Stimulated activated CD8-positive, alpha-beta memory T cell treated with anti-CD3 and anti-CD28 coated beads, Interleukin-12 subunit alpha, Interleukin-12 subunit beta, amount 100 ng/mL, for 1 hour (primary cell): ENCODE data around the gene MMP14.
"Not testable (repeated sequence)": the region's sequence is repeated elsewhere in the genome, so short reads cannot be mapped to it uniquely, and the experiment has no call there.

Experiments
- DNase-seq: peaks from one replicate; pipeline ENCODE4 v3.0.0-alpha.2; 2020; ENCODE audit warnings: low read depth

MMP14 gene

DNA sequence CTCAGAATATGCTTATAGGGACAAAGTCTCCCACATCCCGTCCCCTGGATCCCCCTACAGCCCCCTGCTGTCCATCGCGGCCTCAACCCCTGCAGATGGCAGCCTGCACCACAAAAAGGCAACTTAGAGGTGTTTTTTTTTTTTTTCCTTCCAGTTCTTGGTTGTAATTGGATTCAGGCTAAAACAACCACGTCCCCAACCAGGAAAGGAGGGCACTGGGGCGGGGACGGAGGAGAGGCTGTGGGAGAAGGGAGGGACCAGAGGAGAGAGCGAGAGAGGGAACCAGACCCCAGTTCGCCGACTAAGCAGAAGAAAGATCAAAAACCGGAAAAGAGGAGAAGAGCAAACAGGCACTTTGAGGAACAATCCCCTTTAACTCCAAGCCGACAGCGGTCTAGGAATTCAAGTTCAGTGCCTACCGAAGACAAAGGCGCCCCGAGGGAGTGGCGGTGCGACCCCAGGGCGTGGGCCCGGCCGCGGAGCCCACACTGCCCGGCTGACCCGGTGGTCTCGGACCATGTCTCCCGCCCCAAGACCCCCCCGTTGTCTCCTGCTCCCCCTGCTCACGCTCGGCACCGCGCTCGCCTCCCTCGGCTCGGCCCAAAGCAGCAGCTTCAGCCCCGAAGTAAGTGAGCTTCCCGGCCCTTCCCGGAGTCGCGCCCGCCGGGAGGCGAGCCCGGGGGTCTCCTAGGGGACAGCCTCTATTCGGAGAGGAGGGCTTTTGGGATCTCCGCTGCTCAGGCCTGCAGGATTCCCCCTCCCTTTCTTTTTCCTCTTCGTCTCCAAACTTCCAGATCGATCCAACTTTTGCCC, at the start of gene MMP14:
Gene MMP14, plus strand, starts transcription at position 285 of the 813 bp plus-strand sequence. Its CDS starts 233 bp downstream, at position 518.
- DNase-seq: no peak

DNA sequence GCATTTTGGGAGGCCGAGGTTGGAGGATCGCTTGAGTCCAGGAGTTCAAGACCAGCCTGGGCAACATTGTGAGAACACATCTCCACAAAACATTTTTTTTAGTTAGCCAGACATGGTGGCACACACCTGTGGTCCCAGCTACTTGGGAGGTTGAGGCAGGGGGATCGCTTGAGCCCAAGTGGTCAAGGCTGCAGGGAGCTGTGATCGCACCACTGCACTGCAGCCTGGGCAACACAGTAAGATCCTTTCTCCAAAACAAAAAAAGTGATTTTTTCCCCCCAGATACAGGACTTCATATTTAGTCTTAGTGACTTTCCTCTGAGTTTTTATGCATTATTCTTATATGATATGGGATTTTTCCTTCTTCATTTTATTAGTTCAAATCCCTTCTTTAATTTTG, 49.7 kb upstream of the MMP14 start:
- DNase-seq: no peak

DNA sequence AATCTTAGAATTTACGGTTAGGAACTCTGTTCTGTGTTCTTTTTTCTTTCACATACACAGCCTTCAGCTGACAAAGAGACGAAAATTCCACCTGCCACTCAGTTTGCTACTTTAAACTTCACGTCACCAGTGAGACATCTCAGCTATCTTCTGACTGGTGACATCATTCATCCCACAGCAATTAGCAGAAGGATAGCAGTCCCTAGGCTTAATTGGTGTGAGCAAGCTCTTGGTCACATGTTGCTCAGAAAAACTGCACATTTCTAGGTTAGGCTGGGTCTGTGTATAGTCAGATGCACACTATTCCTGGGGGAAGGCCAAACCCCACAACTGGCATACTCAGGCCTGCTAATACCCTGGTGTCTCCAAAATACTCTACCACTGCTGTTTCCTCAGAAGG, 45.1 kb upstream of the MMP14 start:
- no peak for DNase-seq

DNA sequence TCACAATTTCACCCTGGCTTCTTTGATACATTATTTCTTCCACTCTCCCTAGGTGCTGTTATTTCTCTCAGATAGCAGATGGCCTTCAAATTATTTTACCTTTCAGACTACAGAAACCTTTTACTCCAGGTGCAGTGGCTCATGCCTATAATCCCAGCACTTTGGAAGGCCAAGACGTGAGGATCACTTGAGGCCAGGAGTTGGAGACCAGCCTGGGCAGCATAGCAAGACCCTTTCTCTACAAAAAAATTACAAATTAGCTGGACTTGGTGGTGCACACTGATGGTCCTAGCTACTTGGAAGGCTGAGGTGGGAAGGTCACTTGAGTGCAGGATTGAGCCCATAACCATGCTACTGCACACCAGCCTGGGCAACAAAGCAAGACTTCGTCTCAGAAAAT, 44.2 kb upstream of the MMP14 start:
- no peak for DNase-seq

DNA sequence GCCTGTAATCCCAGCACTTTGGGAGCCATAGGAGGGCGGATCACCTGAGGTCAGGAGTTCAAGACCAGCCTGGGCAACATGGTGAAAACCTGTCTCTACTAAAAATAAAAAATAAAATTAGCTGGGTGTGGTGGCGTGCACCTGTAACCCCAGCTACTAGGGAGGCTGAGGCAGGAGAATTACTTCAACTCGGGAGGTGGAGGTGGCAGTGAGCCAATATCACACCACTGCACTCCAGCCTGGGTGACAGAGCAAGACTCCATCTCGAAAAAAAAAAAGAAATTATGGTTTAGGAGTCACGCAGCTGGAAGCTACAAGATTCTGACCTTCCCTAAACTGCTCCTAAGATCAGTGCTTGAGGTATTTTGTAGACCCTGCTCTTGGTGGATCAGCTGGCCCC, 42.8 kb upstream of the MMP14 start:
- not testable (repeated sequence) for DNase-seq

DNA sequence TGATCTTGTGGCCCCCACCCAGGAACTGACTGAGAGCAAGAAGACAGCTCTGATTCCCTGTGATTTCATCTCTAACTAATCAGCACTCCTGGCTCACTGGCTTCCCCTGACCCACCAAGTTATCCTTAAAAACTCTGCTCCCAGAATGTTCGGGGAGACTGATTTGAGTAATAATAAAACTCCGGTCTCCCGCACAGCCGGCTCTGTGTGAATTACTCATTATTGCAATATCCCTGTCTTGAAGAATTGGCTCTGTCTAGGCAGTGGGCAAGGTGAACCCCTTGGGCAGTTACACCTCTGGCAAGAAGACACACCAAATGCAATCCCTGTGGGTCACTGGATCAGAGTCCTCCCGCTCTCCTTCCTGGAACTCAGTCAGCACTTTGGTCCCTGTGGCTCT, 42.4 kb upstream of the MMP14 start:
- no peak for DNase-seq

DNA sequence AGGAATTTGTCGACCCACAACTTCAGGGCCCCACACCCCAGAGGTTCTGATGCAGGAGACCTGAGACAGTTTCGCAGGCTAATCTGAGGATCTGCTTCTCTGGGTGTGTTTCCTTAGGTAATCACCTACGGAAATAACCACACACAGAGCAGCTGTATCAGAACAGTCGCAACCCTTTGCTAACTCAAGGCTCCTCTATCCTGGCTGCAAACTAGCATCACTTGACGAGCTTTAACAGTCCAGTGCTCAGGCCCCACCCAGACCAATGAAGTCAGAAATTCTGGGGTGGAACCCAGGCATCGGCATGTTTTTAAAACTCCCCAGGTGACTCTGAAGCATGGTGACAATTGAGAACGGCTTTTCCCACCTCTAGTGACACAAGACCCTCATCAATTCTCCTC, 41.8 kb upstream of the MMP14 start:
- DNase-seq: no peak

DNA sequence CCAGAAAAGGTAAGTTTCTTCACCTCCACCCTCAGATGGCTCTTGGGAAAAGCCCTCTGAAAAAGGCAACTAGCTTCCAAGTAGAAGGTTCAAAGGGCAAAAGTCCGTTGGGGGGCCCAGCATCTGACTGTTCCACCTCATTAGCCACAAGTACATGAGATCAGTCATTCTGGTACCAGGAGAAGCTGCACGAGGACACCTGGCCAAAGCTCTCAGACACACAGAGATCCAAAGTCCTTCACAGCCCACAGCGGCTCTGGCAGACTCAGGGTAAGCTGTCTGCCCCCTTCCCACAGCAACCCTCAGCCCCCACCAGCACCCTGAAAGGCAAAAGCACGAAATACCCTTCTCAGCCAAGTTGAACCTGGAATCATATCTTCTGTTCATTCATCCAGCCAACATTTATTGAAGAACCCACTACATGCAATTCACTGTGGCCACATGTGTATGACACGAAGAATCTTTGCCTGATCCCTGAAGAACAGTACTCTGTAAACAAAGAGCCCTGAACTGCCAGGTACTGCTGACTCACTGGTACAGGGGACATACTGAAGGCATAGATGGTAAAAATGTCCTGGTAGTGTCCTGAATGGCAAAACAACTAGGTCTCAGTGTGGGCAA, 40.2 kb upstream of the MMP14 start:
- no peak for DNase-seq

DNA sequence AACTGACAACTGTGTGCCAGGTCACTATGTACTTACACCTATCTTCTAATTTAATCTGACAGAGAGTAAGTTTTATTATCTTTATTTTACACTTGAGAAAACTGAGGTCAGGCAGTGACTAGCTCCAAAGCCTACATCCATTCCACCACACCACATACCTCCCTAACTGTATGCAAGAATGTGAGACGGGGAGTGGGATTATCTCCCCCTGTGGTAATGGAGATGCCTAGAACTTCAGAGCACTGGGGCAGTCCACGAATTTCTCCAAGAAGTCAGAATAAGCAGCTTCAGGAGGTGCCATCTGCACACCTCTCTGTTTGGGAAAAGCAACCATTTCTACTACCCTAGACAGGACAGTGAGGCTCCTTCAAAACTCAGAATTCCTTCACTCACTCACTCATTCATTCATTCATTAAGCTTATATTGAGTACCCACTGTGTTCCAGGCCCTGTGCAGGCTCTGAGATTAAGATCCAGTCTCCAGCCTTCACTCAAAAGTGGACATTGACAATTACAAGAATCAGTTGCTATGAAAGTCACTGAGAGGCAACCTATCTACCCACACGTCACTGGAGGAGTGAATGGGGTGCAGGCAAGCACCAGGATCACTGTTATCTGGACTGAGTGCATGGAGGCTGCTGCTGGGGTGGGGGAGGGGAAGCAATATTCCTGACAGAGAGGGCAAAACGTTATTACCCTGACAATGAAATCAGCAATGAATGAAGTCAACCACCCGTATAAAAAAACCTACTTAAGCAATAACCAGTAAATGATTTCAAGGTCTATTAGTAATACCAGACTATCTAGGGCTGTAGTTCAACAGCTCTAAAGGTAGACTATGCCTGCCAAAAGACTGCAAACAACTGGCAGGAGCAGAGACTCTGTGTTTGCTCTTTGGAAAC, 39.1 kb upstream of the MMP14 start:
- no peak for DNase-seq

DNA sequence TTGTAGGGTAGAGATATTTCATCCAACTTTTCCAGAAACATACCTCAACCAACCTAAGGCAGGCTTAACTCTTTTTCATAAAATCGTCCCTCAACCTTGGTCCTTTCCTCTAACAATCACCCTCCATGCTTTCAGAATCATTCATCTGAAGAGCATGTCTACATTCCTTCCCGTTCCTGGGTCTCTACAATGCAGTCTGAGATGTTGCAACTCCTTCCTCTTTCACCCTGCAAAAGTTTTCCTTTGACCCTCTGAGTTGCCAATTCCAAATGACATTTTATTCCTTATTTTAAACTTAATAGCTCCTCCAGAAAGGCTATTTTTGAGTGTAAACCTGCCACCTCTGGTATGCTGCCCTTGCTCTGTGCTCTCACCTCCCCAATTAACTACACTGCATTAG, 37.9 kb upstream of the MMP14 start:
- DNase-seq: no peak

DNA sequence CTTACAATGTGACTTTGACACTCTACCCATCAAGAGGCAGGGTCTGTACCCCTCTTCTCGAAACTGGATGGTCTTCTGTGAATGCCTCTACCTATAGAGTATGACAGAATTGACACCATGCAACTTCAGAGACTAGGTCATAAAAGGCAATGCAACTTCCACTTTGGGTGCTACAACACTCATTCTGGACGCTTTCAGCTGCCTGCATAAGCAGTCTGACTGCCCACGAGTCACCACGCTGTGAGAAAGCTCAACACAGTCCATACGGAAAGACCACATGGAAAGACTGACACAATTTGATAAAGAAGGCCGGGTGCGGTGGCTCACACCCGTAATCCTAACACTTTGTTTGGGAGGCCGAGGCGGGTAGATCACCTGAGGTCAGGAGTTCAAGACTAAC, 36.0 kb upstream of the MMP14 start:
- DNase-seq: no peak

DNA sequence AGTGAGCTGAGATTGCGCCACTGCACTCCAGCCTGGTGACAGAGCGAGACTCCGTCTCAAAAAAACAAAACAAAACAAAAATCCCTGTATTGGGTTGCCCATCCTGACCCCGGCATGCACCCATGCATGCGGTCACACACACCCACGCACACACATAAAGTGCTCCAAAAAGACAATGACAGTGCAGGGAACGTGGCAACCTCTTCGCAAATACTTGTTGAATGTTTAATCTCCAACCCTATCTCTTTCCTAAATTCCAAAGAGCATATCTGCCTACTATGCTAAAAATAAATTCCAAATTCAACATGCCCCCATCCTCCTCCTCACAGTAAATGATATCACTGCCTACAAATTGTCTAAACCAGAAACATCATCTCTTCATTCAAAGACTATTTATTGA, 34.7 kb upstream of the MMP14 start:
- DNase-seq: no peak

DNA sequence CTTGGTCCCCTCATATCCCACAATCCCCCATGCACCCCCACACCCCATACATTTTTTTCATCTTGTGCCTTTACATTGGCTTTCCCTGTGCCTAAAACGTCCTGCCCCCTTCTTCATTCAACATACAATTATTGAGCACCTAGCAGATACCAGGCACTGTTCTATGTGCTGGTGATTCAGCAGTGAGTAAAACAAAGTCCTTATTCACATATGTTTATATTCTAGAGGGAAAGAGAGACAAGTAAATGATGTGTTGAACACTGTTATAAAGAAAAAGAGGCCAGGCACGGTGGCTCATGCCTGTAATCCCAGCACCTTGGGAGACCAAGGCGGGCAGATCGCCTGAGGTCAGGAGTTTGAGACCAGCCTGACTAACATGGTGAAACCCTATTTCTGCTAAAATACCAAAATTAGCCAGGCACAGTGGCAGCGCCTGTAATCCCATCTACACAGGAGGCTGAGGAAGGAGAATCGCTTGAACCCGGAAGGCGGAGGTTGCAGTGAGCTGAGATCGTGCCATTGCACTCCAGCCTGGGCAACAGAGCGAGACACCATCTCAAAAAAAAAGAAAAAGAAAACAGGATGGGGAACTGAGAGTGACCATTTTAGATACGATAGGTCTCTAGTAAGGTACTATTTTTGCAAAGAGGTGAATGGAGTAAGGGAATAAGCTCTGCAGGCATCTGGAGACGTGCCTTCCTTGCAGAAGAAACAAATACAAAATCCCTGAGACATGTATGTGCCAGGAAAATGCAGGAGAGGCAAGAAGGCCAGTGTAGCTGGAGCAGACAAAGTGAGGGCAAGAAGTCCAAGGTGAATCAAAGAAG, 33.3 kb upstream of the MMP14 start:
- DNase-seq: no peak

DNA sequence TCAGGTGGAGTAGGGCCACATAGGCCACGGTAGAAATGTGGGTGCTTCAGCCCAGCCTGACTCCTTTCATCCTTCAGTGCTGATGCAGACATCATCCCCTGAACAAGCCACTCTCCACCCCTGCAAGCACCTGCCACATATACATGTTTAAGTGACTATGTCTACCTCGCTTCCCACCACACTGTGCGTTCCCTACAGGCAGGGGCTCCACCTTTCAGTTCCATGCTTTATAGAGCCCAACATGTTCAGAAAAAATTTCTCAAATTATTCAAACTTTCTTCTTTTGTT, 32.8 kb upstream of the MMP14 start:
- no peak for DNase-seq

DNA sequence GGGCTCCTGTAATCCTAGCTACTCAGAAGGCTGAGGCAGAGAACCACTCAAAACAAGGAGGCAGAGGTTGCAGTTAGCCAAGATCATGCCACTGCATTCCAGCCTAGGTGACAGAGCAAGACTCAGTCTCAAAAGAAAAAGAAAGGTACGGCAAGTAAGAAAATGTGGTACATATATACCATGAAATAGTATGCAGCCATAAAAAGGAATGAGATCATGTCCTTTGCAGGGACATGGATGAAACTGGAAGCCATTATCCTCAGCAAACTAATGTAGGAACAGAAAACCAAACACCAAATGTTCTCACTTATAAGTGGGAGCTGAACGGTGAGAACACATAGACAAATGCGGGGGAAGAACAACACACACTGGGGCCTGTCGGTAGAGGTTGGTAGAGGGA, 31.1 kb upstream of the MMP14 start:
- DNase-seq: not testable (repeated sequence)

DNA sequence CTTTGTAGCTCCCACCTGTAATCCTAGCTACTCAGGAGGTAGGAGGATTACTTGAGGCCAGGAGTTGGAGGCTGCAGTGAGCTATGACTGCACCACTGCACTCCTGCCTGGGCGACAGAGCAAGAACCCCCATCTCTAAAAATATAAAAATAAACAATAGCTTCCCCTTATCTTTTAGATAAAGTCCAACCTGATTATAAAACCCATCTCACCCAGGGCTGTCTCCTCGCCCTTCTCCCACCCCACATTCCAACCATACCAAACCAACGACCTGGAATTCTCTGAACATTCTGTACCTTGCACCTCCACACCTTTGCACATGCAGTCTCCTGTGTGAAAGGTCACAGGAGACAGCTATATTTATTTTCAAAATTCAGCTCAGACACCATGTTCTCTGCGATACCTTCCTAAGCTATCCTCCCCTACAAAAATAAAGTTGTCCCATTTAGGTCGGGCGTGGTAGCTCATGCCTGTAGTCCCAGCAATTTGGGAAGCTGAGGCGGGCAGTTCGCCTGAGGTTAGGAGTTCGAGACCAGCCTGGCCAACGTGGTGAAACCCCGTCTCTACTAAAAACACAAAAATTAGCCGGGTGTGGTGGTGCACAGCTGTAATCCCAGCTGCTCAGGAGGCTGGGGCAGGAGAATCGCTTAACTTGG, 28.8 kb upstream of the MMP14 start:
- DNase-seq: no peak

DNA sequence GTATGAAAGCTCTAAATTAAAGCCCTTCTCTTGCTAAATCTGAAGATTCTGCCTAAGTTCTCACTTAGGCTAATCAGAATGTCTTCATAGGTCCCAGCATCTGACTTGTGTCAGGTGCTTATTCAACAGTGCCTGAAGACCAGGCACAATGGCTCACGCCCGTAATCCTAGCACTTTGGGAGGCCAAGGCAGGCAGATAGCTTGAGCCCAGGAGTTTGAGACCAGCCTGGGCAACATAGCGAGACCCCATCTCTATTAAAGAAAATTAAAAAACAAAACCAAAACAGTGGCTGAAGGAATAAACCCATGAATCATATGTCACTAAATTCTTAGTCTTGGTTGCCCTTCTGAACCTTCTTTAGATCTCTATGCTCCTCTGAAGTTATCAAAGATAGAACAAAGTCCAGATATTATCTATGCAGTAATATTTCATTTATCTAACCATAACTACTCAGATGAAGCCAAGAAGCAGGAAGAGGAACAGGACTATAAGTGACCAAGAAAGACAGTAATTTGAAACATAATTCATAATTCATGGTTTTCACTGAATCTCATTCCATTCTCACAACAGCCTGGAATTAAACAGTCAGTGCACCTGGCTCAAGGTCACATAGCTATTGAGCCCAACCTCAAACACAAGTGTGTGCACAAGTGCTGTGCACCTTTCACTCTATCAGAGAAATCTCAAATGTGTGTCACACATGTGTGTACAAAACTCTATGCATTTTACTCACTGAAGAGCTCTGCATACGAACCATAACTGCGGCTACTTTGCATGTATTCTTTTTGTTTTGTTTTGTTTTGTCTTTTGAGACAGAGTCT, 27.8 kb upstream of the MMP14 start:
- no peak for DNase-seq

DNA sequence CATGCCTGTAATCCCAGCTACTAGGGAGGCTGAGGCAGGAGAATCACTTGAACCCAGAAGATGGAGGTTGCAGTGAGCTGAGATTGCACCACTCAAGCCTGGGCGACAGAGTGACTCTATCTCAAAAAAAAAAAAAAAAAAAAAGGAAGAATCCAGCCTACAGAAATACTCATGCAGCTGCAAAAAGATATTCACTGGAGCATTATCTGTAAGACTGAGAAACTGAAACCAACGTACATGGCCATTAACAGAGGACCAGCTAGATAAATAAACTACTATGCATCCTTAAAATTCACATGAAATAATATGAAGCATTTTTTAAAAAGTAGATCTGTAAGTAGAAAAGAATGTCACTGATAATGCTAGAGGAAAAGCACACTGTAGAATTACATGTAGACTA, 24.7 kb upstream of the MMP14 start:
- no peak for DNase-seq

DNA sequence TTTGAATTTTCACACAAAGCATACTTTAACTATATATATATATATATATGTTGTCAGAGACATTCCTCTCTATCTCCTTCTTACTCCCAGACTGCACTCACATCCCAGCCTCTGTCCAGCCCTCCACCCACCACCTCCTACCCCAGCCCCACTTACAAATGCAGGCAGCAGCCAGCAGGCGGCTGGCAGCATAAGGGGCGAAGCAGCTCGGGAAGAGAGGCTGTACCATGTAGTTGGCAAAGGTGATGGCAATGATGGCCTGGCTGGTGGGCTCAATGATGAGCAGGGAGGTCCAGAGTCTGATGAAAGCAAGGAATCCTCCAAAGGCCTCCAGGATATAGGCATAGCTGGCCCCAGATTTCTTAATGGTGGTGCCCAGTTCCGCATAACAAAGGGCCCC, 23.6 kb upstream of the MMP14 start:
- no peak for DNase-seq

DNA sequence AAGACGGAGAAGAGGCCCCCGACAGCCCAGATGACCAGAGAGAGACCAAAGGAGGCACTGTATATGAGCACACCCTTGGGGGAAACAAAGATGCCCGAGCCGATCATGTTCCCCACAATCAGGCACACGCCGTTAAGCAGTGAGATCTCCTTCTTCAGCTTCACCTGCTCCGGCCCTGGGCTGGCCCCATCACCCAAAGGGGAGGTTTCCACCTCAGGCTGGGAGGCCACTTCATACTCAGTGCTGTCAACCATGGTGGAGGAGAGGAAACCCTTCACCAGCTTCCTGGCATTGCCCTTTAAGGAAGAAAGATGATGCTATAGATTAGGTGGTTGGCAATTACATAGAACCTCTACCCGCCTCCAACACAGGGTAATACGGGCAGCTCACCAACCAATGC, 23.2 kb upstream of the MMP14 start:
- DNase-seq: no peak

DNA sequence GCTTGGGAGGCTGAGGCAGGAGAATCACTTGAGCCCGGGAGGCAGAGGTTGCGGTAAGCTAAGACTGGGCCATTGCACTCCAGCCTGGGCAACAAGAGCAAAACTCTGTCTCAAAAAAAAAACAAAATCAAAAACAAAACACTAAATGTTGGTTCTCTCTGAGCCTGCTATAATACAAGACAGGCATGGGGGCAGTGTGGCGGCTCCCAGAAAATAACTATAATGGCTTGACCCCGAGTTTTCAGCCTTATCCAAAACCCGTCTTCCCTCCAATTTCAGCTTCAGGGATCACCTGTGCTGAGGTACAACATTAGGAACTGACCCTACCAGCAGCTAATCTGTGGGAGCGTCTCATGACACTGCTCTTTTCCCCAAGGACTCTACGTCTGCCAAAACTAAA, 22.0 kb upstream of the MMP14 start:
- no peak for DNase-seq
